Effector memory CD8-positive, alpha-beta T cell (primary cell): ENCODE measurements around the gene PDGFD.
"Not testable (repeated sequence)": the region's sequence is repeated elsewhere in the genome, so short reads cannot be mapped to it uniquely, and the experiment has no call there.

Source experiments
- ATAC-seq: fragments of 150-1000 bp; cut with Tn5 transposase; replicated peaks from 2 replicates; pipeline ENCODE4 v1.10.0; 2021; ENCODE audit warnings: mild to moderate bottlenecking, moderate library complexity
- DNase-seq, 3 experiments: peaks; one replicate each; pipeline ENCODE4 v3.0.0; 2021
- H3K27ac Mint-ChIP-seq, 2 donors: one replicate each; pipeline ENCODE4 v1.8.0; 2022; ENCODE audit warnings: mild to moderate bottlenecking in 2 of 2, mixed read lengths in 2 of 2, moderate library complexity in 2 of 2
- H3K27me3 Mint-ChIP-seq, 2 donors: one replicate each; pipeline ENCODE4 v1.8.0; 2022; ENCODE audit warnings: mixed read lengths in 2 of 2
- H3K36me3 Mint-ChIP-seq: one replicate; pipeline ENCODE4 v1.8.0; 2022; ENCODE audit warnings: mild to moderate bottlenecking, moderate library complexity, mixed read lengths; ENCODE audit not compliant: insufficient read depth
- H3K4me1 Mint-ChIP-seq, 2 donors: one replicate each; pipeline ENCODE4 v1.8.0; 2022; ENCODE audit warnings: low read depth in 2 of 2, mixed read lengths in 2 of 2
- H3K4me3 Mint-ChIP-seq, 2 donors: one replicate each; pipeline ENCODE4 v1.8.0; 2022; ENCODE audit warnings: mild to moderate bottlenecking in 2 of 2, mixed read lengths in 2 of 2, moderate library complexity in 2 of 2
- H3K9me3 Mint-ChIP-seq, 2 donors: one replicate each; pipeline ENCODE4 v1.8.0; 2022; ENCODE audit warnings: mixed read lengths in 2 of 2

The PDGFD gene

GRCh38 chr11:104051778-104052177, 112.2 kb downstream of the PDGFD start:
- H3K27me3 Mint-ChIP-seq, result no peaks in the 10 kb centered on the region
- no peaks in the 10 kb centered on the region for H3K9me3 Mint-ChIP-seq
- H3K27ac Mint-ChIP-seq, result no peak overlapping the region
- H3K4me1 Mint-ChIP-seq, result no peaks in the 10 kb centered on the region
- no peak overlapping the region for H3K4me3 Mint-ChIP-seq
- no peaks in the 10 kb centered on the region for H3K36me3 Mint-ChIP-seq
- no peak for DNase-seq
- ATAC-seq, result no peak

DNA sequence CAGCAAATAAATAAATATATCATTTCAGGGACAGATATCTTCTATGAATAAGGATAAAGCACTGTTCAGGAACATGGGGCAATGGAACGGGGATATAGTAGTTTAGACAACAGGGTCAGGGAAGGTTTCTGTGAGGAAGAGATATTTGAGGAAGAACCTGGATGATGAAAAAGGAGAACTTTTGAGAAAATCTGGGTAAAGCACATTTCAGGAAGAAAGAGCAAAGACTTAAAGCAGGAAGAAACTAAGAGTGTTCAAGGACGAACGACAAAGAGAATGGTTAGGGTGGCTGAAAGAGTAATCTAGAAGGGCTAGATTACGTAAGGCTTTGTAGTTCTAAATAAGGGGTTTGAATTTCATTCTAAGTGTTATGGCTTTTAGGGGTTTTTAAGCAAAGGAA, 114.8 kb downstream of the PDGFD start:
- ATAC-seq (no peak), DNase-seq (no peak)
- Mint-ChIP-seq H3K4me3 (no peak overlapping the region), H3K36me3 (no peaks in the 10 kb centered on the region), H3K27ac (no peak overlapping the region), H3K4me1 (no peaks in the 10 kb centered on the region), H3K9me3 (no peaks in the 10 kb centered on the region), H3K27me3 (no peaks in the 10 kb centered on the region)

DNA sequence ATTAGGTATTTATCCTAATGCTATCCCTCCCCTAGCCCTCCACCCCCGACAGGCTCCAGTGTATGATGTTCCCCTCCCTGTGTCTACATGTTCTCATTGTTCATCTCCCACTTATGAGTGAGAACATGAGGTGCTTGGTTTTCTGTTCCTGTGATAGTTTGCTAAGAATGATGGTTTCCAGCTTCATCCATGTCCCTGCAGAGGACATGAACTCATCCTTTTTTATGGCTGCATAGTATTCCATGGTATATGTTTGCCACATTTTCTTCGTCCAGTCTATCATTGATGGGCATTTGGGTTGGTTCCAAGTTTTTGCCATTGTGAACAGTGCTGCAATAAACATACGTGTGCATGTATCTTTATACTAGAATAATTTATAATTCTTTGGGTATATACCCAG, 117.1 kb downstream of the PDGFD start:
- not testable (repeated sequence) for H3K27me3 Mint-ChIP-seq, H3K27ac Mint-ChIP-seq, H3K9me3 Mint-ChIP-seq, H3K4me3 Mint-ChIP-seq, DNase-seq, ATAC-seq, H3K4me1 Mint-ChIP-seq, H3K36me3 Mint-ChIP-seq

- no peaks in the 10 kb centered on the region for H3K36me3 Mint-ChIP-seq
- ATAC-seq, result no peak
- H3K4me1 Mint-ChIP-seq, result no peaks in the 10 kb centered on the region
- no peak overlapping the region for H3K27ac Mint-ChIP-seq
- no peak for DNase-seq
- H3K9me3 Mint-ChIP-seq, result no peaks in the 10 kb centered on the region
- no peaks in the 10 kb centered on the region for H3K27me3 Mint-ChIP-seq
- H3K4me3 Mint-ChIP-seq, result no peak overlapping the region
Observed at GRCh38 chr11:104046331-104046730, 117.6 kb downstream of the PDGFD start.

DNA sequence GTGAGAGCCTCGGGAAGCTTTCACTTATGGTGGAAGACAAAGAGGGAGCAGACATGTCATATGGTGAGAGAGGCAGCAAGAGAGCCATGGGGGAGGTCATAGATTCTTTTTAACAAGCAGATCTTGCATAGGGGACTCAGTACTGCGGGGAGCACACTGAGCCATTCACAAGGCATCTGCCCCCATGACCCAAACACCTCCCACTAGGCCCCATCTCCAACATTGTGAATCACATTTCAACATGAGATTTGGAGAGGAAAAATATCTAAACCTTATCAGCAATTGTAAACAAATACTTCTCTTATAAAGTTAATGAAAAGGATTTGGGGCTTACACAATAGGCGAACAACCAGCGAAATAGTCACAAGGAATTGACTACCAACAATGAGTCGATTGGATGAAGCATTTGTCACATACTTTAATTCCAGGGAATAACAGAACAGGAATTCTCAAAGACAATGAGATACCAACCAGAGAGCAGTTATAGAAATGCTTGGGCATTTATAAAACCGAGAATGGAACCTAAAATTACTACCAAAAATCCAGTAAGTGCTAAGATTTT, 120.2 kb downstream of the PDGFD start:
- H3K27ac Mint-ChIP-seq, result no peak overlapping the region
- H3K9me3 Mint-ChIP-seq, result no peaks in the 10 kb centered on the region
- H3K27me3 Mint-ChIP-seq, result no peaks in the 10 kb centered on the region
- ATAC-seq, result no peak
- no peaks in the 10 kb centered on the region for H3K36me3 Mint-ChIP-seq
- H3K4me1 Mint-ChIP-seq, result no peaks in the 10 kb centered on the region
- no peak for DNase-seq
- H3K4me3 Mint-ChIP-seq, result no peak overlapping the region

GRCh38 chr11:104043142-104043541, 120.8 kb downstream of the PDGFD start:
- ATAC-seq, result no peak
- H3K4me1 Mint-ChIP-seq, result no peaks in the 10 kb centered on the region
- H3K4me3 Mint-ChIP-seq, result no peak overlapping the region
- no peaks in the 10 kb centered on the region for H3K9me3 Mint-ChIP-seq
- H3K27ac Mint-ChIP-seq, result no peak overlapping the region
- H3K36me3 Mint-ChIP-seq, result no peaks in the 10 kb centered on the region
- H3K27me3 Mint-ChIP-seq, result no peaks in the 10 kb centered on the region
- DNase-seq, result no peak

- H3K9me3 Mint-ChIP-seq, result no peaks in the 10 kb centered on the region
- no peak for ATAC-seq
- no peaks in the 10 kb centered on the region for H3K27me3 Mint-ChIP-seq
Observed at GRCh38 chr11:104041792-104042191, 122.2 kb downstream of the PDGFD start.

GRCh38 chr11:104036995-104037394, 127.0 kb downstream of the PDGFD start:
- H3K4me1 Mint-ChIP-seq, result no peaks in the 10 kb centered on the region
- no peaks in the 10 kb centered on the region for H3K27me3 Mint-ChIP-seq
- H3K4me3 Mint-ChIP-seq, result no peak overlapping the region
- no peaks in the 10 kb centered on the region for H3K36me3 Mint-ChIP-seq
- no peak for DNase-seq
- no peak for ATAC-seq
- no peak overlapping the region for H3K27ac Mint-ChIP-seq
- no peaks in the 10 kb centered on the region for H3K9me3 Mint-ChIP-seq

More at GRCh38 chr11:104041792-104042191, 122.2 kb downstream of the PDGFD start:
- no peaks in the 10 kb centered on the region for H3K36me3 Mint-ChIP-seq
- H3K4me3 Mint-ChIP-seq, result no peak overlapping the region
- no peaks in the 10 kb centered on the region for H3K4me1 Mint-ChIP-seq
- no peak for DNase-seq
- no peak overlapping the region for H3K27ac Mint-ChIP-seq

DNA sequence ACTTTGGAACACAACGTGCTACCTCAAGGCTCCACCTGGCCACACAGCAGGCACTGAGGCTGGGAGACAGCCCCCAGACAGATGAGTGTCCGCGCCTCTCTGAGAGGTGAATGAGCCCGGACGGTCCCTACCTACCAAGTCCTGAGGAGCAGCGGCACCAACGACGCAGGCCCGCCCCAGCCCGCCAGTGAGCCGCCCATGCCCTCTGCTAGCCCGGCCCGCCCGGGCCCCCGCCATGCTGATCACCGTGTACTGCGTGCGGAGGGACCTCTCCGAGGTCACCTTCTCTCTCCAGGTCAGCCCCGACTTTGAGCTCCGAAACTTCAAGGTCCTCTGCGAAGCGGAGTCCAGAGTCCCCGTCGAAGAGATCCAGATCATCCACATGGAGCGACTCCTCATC, 127.4 kb downstream of the PDGFD start, which contains the start of gene DDI1:
Gene DDI1, plus strand, starts transcription at position 53 of the 400 bp plus-strand sequence. Its CDS starts 183 bp downstream, at position 236.
- no peak within 1 kb of the TSS for H3K27ac Mint-ChIP-seq
- H3K4me1 Mint-ChIP-seq, result no peaks in the 10 kb centered on the region
- no peak for ATAC-seq
- H3K27me3 Mint-ChIP-seq, result no peaks in the 10 kb centered on the region
- no peak for DNase-seq
- no peaks in the 10 kb centered on the region for H3K36me3 Mint-ChIP-seq
- peaks cover 0 to 2% of the 10 kb centered on the region in 2 donors for H3K9me3 Mint-ChIP-seq
- no peak within 1 kb of the TSS for H3K4me3 Mint-ChIP-seq

DNA sequence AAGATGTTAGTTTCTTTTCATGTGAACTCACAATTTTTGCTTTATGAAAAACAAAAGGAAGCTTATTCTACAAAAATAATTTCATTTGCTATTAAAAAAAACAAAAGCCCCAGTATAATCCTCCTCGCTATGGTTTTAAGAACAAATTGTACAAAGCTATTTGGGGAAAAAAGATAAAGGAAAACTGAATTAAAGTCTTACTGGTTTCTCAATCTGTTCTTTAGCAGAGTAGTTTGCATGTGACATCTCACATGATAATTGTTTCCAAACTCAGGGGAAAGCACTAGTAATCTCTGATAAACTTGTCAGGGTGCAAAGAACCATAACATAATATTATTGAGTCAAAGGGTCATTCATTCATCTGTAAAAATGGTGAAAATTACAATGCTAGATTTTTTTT, 130.4 kb downstream of the PDGFD start:
- H3K4me1 Mint-ChIP-seq, result no peaks in the 10 kb centered on the region
- H3K27me3 Mint-ChIP-seq, result no peaks in the 10 kb centered on the region
- DNase-seq, result no peak
- H3K27ac Mint-ChIP-seq, result no peak overlapping the region
- no peaks in the 10 kb centered on the region for H3K36me3 Mint-ChIP-seq
- ATAC-seq, result no peak
- peaks cover 0 to 3% of the 10 kb centered on the region in 2 donors for H3K9me3 Mint-ChIP-seq
- H3K4me3 Mint-ChIP-seq, result no peak overlapping the region

DNA sequence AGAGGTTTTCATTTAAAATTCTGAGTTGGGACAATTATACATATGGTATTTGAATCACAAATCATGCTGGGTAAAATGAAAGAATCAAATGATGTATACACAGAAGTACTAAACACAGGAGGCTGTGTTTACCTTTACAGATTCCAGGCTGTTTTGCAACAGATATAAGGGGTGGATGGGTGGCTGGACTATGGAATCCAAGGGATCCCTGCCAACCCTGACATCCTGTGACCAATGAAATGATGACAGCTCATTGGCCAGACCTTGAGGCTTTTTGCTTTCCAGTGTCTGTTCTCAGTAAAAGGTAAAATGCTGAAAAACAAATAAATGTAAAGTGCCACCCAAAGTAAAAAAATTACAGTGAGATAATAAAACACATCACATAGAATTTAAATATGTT, 130.8 kb downstream of the PDGFD start:
- Mint-ChIP-seq H3K27ac (no peak overlapping the region), H3K4me1 (no peaks in the 10 kb centered on the region), H3K9me3 (peaks cover 0 to 3% of the 10 kb centered on the region in 2 donors), H3K27me3 (no peaks in the 10 kb centered on the region), H3K4me3 (no peak overlapping the region), H3K36me3 (no peaks in the 10 kb centered on the region)
- no peak for ATAC-seq
- no peak for DNase-seq

- peaks cover 0 to 3% of the 10 kb centered on the region in 2 donors for H3K9me3 Mint-ChIP-seq
- ATAC-seq (no peak), DNase-seq (no peak)
- no peak overlapping the region for H3K27ac Mint-ChIP-seq
- peaks cover 0 to 3% of the 10 kb centered on the region in 2 donors for H3K4me1 Mint-ChIP-seq
- H3K4me3 Mint-ChIP-seq, result no peak overlapping the region
- H3K36me3 Mint-ChIP-seq, result no peaks in the 10 kb centered on the region
- H3K27me3 Mint-ChIP-seq, result no peaks in the 10 kb centered on the region
Observed at GRCh38 chr11:104028476-104029263, 135.3 kb downstream of the PDGFD start.

- DNase-seq, result no peak
- H3K27me3 Mint-ChIP-seq, result no peaks in the 10 kb centered on the region
- no peak overlapping the region for H3K27ac Mint-ChIP-seq
- no peak for ATAC-seq
- peaks cover 0 to 3% of the 10 kb centered on the region in 2 donors for H3K4me1 Mint-ChIP-seq
- H3K36me3 Mint-ChIP-seq, result no peaks in the 10 kb centered on the region
- H3K9me3 Mint-ChIP-seq, result no peaks in the 10 kb centered on the region
- no peak overlapping the region for H3K4me3 Mint-ChIP-seq
Observed at GRCh38 chr11:104024572-104024971, 139.4 kb downstream of the PDGFD start.

DNA sequence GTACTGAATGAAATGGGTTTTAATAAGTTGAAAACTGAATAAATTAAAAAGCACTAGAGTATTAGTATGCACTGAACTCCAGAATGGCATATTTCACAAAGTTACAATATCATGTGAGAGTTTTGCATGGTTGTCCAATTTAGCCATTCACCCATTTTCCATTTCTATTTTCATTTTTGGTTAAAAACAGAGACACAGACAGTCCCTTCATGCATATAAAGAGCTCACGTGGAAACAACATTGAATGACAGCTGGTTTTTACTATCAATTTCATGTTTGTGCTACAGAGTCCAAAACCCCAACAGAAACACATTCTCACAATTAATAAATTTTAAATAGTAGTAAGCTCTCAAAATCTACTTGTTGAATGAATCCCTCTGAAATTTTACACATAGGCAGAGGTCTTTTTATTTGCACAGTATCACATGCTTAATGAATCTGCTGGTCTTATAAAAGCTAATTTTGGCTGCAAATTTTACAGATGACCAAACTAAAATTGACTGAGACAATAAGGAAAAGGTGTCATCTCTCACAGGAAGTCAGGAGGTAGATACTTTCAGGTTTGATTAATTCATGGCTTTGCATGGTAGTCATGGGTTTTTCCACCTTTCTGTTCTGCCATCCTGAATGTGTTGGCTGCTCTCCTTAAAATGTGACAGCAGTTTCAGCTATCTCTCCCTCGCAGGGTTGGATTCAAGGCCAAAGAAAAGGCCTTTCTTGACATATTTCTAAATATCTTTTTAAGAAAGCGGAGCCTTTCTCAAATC, 148.1 kb downstream of the PDGFD start:
- Mint-ChIP-seq H3K27me3 (no peaks in the 10 kb centered on the region), H3K4me3 (no peak overlapping the region), H3K36me3 (no peaks in the 10 kb centered on the region), H3K4me1 (peaks cover 0 to 5% of the 10 kb centered on the region in 2 donors), H3K27ac (no peak overlapping the region), H3K9me3 (no peaks in the 10 kb centered on the region)
- DNase-seq (no peak), ATAC-seq (no peak)
